ENCODE measurements around the gene CDKAL1.

CDKAL1 gene

DNA sequence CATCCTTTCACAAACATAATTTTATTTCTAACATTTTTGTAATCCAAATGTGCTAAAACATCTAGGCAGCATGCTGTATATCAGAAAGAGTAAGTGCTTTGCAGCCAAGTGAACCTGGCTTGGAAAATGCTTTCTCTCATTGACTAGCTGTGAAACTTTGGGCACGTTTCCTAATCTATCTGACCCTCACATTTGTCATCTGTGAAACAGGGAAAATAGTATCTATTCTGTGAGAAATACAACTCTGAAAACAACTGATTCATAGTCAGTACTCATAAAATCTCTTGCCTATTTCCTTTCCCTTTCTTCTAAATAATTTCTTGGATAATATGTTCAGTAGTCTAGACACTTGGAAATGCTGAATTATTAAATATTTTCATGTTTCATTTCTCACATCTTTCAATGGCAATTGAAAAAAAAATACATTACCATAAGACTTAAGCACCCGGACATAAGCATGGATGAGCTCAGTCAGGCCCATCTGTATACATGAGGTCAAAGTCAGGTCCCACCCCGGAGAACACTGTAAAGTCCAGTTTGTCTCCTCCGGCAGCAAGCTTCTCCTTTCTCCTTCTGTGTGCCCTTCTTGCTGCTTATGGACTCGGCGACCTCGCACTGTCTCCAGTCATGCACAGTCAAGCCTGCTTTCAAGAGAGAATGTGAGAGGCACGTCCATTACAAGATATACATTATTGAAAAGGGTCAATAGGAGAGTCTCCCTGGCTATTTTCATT, 604.2 kb downstream of the CDKAL1 start:
- peak; percentile 13 for DNase-seq (ENCODE audit: low spot score)

DNA sequence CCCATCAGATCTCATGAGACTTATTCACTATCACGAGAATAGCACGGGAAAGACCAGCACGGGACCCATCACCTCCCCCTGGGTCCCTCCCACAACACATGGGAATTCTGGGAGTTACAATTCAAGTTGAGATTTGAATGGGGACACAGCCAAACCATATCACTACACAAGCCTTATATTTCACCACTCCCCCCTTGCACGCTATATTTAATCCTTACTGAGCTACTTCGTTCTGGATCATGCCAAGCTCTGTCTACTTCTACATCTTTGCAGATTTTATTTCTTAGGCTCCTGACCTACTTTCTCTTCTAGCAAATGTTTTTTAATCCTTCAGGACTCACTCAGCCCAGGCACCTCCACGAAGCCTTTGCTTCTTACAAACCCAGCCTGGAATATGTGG, 606.7 kb downstream of the CDKAL1 start:
- no peak for DNase-seq (ENCODE audit: low spot score)

DNA sequence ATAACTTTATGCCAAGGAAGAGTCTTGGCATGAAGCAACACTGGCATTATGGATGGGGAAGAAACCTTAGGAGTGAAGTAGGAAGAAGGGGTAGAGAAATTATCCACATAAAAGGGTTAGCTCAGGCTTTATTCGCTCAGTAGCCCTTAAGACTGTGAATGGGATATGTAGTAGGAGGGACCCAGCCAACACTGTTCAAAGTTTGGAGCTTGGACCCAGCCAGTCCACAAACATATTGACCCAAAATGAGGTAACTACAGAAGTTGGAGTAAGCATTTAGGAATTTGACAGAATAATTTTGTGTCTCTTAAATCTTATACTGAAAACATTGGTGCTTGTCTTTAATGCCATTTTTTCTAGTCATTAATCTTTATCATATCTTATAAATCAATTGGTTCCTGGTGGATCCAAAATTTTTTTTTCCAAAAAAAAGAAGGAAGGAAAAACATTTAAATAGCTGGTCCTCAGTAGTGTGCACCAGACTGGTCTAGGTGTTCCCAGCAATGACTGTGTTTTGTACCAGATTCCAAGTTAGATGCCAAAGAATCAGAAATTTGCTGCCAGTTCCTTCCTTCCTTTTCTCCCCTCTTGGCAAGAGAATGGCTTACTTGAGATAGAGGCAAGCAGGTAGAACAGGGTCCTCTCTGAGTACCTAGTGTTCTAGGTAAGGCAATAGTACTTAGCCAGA, 607.5 kb downstream of the CDKAL1 start:
- DNase-seq (ENCODE audit: low spot score): no peak

DNA sequence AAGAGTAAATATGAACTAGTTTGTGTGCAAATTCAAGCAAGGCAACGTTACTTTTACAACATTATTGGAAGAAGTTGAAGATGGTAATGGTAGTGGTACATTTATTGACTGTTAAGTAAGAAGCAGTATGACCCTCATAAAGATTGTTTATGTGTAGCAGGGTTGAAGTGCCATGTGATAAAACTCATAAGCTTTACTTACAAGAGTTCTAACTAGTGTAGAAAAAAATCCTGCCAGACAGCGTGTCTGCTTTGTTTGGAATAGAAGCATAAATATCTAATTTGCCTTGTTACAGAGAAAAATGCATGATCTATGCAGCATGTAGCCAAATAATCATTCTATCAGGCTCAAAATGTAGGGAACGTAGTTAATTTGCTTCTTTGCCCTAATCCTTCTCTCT, 608.5 kb downstream of the CDKAL1 start:
- no peak for DNase-seq (ENCODE audit: low spot score)

DNA sequence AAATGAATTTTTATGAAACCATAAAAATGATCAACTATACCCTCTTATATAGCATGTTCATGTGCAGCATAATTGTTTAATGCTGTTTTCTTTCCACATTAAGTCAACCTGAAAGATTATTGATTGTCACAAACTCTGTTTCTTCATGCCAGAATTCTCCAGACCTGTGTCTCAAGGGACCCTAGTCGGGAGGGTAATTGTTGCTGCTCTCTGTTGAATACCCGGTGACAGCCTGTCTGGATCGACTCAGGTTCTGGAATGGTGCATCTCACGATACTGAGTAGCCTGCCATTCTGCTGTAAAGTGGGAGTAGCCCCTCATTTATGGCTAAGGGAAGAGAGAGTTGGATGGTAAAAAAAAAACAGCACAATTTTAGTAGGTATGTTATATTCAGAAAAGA, 609.4 kb downstream of the CDKAL1 start:
- no peak for DNase-seq (ENCODE audit: low spot score)

DNA sequence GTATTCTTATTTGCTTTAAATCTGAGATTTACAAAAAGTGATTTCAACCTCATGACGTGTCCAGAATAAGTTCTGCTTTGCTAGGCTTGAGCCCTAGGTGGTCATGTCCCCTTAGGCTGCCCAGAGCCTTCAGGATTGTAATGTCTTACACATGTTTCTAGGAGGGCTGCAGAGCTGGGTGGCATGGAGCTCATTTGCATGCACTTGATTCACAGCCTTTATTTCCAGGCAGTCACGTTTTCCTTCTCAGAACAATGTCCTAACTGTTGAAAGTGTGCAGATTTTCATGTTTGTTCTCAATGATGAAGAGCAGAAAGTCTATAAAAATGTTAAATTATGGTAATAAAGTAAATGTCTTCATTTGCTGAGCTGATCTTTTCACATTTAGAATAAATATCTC, 610.7 kb downstream of the CDKAL1 start:
- no peak for DNase-seq (ENCODE audit: low spot score)

DNA sequence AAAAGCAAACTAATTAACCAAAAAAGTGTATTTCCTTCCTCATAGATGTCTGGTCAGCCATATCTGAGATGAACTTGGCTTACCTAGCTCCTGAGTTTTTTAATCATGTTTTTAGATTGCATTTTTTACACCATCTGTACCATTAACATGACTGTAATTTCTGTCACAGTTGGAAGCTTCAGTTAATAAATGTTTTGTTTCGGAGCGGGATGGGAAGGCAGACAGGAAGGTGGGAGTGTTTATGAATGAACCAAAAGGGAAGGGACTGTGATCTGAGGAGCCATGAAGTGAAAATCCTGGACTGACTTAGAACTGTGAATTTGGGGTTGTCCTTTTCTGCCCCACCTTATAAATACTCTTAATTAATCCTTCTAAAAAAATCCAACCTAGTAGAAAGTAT, 613.7 kb downstream of the CDKAL1 start:
- DNase-seq (ENCODE audit: low spot score): no peak

DNA sequence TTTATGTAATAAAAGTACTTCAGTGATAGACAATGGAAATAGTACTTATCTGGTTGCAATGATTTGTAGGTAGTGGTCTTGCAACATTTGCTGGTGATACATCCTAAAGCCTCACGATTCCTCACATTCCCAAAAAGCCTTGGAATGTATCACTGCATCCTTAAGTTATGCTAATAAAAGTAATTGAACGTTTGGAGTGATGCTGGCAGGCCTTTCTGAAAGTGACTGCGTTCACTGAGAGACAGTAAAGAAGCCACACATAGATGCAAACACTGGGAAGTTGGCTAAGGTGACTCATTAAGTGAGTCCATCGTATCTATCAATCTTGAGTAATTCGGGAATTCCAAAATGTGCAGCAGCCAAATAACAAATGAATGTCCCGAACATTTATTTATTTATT, 615.2 kb downstream of the CDKAL1 start:
- peak; percentile 58 for DNase-seq (ENCODE audit: low spot score)

DNA sequence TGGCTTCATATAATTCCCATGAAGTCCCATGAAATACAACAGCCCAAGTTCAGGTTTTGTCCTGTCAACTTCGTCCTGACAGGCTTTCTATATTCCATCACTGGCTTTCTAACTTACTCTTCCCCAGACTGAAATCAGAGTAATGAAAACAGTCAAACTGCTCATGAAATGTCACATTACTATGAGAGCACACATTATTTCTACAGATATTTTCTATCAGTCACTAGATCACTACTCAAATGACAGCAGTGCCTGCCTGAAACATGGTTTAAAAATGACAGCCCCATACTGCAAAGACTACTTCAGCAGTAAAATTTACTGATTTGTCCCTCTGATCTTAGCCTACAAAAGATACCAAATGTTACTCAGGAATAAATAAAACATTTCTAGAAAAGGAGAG, 616.4 kb downstream of the CDKAL1 start:
- no peak for DNase-seq (ENCODE audit: low spot score)

DNA sequence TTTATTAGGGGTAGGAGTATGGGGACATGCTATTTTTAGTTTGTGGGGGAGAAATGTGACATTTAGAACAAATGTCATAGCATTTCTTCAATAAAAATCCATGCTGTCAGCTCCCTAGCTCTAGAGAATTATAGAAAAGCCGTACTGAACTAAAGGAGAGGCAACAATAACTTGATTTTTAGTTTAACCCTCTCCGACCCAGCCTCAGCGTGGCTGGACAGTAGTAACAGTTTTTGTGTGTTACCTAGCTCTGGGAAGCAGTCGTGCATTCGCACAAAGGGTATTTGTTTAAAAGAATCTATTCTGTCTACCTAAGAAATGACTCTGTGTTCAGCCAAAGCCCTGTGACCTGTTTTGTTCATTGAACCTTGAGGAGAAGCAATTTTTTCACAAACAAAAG, 616.9 kb downstream of the CDKAL1 start:
- no peak for DNase-seq (ENCODE audit: low spot score)

DNA sequence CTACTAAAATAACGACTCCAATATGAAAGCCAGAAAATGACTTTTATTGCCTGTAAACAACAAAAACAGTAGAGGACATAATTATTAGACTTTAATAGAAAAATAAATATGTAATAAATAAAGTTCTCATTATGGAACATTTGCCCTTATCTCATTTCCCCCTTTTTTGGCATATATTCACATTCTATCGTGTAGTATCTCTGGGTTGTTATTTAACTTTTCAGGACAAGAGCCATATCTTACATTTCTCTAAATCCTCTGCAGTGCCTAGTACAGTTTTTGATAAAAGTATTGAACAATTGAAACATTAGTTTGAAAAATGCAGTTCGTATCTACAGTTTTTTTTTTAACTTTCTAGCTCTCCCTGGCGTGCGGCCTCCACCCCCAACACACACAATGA, 617.3 kb downstream of the CDKAL1 start:
- DNase-seq (ENCODE audit: low spot score): no peak

DNA sequence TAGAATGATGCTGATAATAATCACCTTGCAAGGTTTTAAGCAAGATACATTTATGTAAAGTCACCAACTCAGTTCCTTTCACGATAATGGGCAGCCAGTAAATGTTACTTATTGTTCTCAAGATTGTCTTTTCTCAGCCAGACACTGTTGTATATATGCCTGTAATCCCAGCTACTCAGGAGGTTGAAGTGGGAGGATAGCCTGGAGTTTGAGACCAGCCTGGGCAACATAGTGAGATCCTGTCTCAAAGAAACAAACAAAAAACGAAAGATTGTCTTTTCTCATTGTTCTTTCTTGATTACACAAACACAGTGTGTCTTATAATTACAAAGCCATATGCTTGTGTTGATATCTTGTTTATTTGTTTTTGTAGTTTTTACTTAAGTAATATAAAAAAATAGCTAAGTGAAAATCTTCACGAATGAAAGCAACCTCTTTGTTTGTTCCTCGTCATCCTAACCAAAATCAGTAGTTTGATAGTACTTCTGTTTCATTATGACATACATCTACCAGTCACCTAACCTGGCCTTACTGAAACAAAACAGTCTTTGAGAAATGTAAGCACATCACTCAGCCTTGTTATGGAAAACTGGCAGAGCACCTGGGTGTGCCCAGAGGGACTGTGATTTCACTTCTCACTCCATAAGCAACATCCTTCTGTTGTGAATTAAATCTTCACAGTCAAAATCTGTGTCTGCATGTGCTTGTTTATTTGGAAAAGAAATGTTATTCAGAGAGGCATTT, 623.1 kb downstream of the CDKAL1 start:
- no peak for DNase-seq (ENCODE audit: low spot score)

DNA sequence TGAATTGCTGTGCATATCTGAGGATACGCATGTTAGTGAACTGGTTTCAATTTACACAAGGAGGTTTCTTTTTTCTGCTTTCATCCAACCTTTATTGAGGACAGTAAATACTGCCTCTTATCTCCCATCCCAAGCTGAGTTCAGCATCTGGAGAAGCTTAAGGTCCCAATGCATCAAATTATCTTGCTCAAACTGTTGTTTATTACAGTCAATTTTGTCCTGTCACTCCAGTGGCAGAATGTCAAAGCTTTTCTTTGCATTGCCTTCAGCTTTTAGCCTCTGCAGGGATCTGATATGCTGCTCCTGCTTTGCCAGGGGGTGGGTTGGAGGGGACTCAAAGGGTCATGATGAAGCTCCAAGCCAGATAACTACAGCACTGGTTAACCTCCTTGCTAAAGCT, 623.9 kb downstream of the CDKAL1 start:
- DNase-seq (ENCODE audit: low spot score): no peak

DNA sequence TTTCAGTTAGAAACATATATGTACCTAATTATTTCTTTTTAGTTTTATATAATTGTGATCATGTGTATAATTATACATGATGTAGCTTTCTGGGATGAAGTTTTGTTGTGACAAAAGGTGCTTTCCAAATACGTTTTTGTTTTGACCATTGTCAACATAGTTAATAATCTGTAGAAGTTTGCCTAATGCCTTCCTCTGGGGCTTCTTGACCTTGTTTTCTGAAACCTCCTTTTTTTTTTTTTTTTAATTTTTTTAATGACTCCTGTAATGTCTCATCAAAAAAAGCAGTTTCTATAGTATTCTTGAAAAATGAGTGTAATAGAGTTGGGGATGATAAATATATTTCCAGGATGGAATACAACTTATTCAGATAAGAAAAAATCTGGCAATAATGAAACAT, 624.6 kb downstream of the CDKAL1 start:
- DNase-seq (ENCODE audit: low spot score): no peak

DNA sequence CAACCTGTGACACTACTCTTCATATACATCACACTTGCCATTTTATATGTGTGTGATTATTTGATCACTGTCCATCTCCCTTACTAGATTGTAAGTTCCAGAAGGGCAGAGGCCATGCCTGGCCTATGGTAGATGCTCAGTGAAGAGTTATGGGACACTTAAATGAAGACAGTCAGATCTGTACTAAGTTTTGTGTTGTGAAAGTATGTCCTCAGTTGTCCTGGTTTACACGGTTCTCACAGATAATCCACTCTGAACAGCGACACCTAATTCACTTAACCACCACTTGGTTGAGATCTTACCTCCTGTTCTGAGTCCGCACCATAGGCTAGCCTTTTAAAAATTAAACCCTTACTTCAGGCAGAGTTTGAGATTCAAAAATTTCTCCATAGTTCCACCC, 625.2 kb downstream of the CDKAL1 start:
- no peak for DNase-seq (ENCODE audit: low spot score)

DNA sequence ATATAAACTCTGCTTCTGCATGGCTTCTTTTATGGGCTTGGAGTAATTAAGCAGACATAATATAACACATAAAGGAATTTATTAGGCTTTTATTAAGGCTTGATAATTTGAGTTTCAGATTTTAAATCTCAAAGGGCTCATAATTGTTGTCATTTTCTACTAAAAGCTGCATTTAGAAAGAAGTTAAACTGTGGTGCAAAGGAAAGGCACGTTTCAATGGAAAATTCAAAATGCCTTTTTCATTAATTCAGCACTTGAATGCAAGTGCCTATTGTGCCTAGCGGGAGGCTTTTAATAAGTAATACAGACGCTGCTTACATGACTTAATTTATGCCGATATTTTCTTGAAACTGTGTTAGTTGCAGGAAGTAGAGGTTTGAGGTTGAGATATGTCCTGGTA, 627.5 kb downstream of the CDKAL1 start:
- no peak for DNase-seq (ENCODE audit: low spot score)

DNA sequence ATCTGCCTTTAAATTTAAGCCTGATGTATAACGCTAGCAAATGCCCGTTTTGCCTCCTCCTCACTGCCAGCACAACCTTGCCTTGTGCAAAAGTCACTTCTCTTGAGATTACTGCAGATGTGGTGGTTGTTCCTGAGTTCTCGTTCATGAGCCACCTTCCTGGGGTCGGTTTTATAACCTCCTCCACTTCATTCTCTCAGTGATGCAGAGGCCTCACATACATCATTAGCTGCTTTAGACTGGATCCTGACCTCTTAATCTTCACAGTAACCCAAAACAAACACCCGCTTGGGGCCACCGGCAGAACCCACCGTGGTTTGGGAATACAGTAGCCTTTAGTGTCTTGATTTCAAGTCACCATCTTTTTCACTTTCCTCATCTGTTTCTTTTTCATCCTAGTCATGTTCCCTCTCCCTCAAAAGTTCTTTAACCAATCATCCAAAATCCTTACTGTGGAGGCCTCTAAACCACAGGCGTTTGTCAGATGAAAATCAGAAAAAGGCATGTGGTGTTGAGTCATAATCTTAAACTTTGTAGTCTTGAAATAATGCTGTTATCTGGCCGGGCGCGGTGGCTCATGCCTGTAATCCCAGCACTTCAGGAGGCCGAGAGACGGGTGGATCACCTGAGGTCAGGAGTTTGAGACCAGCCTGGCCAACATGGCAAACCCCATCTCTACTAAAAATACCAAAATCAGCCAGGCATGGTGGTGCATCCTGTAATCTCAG, 629.0 kb downstream of the CDKAL1 start:
- DNase-seq (ENCODE audit: low spot score): peak; percentile 36

DNA sequence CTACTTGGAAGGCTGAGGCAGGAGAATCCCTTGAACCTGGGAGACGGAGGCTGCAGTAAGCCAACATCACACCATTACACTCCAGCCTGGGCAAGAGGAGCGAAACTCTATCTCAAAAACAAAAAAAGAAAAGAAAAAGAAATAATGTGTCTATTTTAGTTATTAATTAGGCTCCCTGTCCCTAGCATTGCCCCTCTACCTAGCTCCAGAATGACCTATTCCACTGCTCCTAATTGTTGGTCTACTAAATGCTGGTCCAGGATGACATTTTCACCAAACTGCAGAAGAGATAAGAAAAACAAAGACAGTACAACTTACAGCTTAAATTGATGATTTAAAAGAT, 629.6 kb downstream of the CDKAL1 start:
- no peak for DNase-seq (ENCODE audit: low spot score)

DNA sequence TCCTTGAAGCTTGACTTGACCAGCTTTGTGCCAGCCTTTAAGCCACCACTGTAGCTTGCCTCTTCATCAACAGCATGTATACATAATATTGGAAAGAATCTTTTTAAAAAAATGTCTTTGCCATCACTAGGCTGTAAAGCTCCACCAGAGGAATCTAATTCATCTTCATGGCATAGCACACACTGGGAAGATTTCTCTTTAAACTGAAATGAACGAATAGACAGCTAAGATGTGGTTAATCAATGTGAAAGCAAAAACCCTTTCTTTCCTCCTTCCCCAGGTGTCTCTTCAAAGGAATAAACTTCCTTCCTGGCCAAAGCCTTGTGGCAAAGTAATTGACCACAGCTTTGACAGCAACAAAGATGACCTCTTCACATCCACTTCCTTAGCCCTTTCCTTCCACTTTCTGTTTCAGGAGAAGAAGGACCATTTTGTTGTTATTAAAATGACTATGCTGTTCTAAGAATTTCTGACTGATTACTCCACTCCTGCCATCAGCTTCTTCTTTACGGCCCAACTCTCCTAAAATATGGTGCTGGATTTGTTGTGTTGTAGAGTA, 630.6 kb downstream of the CDKAL1 start:
- no peak for DNase-seq (ENCODE audit: low spot score)

DNA sequence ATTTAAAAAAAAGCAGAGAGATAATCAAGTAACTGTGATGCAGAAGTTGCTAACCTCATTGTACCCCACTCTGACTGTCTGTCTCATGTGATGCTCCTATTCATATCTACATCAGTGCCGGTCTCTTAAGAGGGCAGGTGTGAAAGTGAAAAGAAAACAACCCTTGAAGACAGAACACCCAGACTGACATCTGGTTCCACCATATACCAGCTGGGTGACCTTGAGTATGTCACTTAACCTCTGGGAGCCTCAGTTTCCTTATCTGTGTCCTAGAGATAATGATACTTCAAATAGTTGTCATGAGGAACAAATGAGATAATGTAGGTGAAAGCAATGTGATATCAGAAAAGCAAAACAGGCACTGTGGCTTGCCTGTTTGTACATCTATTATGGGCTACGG, 632.5 kb downstream of the CDKAL1 start:
- no peak for DNase-seq (ENCODE audit: low spot score)

DNA sequence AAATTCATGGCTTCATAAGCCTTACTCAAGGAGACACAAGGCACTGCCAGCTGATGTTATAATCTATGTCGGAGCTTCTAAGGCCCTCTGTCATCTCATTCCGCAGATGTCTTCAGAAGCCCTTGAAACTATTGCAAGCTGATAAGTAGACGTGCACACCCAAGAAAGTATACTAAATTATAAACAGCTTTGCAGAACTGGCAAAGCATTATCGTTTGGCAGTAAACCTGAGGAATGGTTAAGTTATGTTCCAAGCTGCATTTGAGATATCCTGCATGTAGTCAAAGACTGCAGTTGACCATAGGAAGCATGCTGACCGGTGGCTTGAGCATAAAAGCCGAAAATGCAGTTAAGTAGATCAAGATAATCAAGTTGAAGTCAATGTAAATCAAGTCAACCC, 633.5 kb downstream of the CDKAL1 start:
- no peak for DNase-seq (ENCODE audit: low spot score)

DNA sequence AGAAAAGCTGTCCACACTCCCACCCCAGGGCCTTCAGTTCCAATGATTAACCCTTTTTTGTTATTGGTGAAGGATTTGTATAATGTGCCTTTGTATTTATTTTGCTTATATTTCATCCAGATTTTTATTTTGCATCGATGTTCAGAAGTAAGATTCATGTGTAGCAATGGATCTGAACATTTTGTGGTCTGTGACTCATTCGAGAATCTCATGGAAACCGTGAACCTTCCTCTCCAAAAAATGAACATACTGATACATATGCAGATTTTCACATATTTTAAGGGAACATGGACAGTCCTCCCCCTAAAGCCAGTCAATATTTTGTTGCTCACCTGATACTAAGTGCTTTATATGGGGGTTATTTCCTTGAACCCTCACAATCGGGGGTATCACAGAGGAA, 637.5 kb downstream of the CDKAL1 start:
- no peak for DNase-seq (ENCODE audit: low spot score)
